Stimulated activated CD4-positive, alpha-beta T cell treated with anti-CD3 and anti-CD28 coated beads, TNF-alpha, amount 100 ng/mL, for 48 hours (primary cell): ENCODE data around the gene RAB7A.

Source experiments
- DNase-seq, 3 donors: peaks; one replicate each; pipeline ENCODE4 v3.0.0-alpha.2; 2020; ENCODE audit warnings: low read depth in 3 of 3

RAB7A gene

GRCh38 chr3:128787256-128788253 lies 61.6 kb downstream of the RAB7A start:
- DNase-seq = peak in 1 of 3 donors; percentile 42

GRCh38 chr3:128788268-128788869 lies 62.4 kb downstream of the RAB7A start:
- DNase-seq = no peak

- DNase-seq = no peak
Measured at GRCh38 chr3:128794067-128794768, 68.2 kb downstream of the RAB7A start.

GRCh38 chr3:128794770-128795649 lies 69.0 kb downstream of the RAB7A start:
- DNase-seq = peak in 1 of 3 donors; percentile 54

GRCh38 chr3:128799653-128800052 lies 73.7 kb downstream of the RAB7A start:
- DNase-seq = no peak

GRCh38 chr3:128800241-128801187 lies 74.5 kb downstream of the RAB7A start:
- peak; percentile 46 to 58 (median 55) for DNase-seq

- no peak for DNase-seq
Measured at GRCh38 chr3:128801779-128802380, 75.9 kb downstream of the RAB7A start.

- no peak for DNase-seq
Measured at GRCh38 chr3:128803307-128803706, 77.3 kb downstream of the RAB7A start.

GRCh38 chr3:128804017-128804810 lies 78.2 kb downstream of the RAB7A start:
- DNase-seq = peak in 1 of 3 donors; percentile 45

GRCh38 chr3:128804811-128805155 lies 78.8 kb downstream of the RAB7A start:
- DNase-seq = no peak

GRCh38 chr3:128805772-128806171 lies 79.8 kb downstream of the RAB7A start:
- no peak for DNase-seq

GRCh38 chr3:128806588-128806987 lies 80.6 kb downstream of the RAB7A start:
- no peak for DNase-seq

- no peak for DNase-seq
Measured at GRCh38 chr3:128807186-128807830, 81.3 kb downstream of the RAB7A start.

- DNase-seq = no peak
Measured at GRCh38 chr3:128808672-128809071, 82.7 kb downstream of the RAB7A start.

- DNase-seq = no peak
Measured at GRCh38 chr3:128813097-128813496, 87.1 kb downstream of the RAB7A start.

- DNase-seq = no peak
Measured at GRCh38 chr3:128814060-128814459, 88.1 kb downstream of the RAB7A start.

- no peak for DNase-seq
Measured at GRCh38 chr3:128814519-128815317, 88.7 kb downstream of the RAB7A start.
